CD4-positive, alpha-beta T cell treated with Interleukin-4 for 4 hours (primary cell): ENCODE data around the gene DLGAP1.
A peak's percentile ranks its signal among the peaks of the same experiment; 100 is the strongest.
"Not testable (repeated sequence)": the region's sequence is repeated elsewhere in the genome, so short reads cannot be mapped to it uniquely, and the experiment has no call there.

ENCODE experiments used
- DNase-seq: peaks from one replicate; pipeline ENCODE4 v3.0.0-alpha.2; 2020

DLGAP1 gene

DNA sequence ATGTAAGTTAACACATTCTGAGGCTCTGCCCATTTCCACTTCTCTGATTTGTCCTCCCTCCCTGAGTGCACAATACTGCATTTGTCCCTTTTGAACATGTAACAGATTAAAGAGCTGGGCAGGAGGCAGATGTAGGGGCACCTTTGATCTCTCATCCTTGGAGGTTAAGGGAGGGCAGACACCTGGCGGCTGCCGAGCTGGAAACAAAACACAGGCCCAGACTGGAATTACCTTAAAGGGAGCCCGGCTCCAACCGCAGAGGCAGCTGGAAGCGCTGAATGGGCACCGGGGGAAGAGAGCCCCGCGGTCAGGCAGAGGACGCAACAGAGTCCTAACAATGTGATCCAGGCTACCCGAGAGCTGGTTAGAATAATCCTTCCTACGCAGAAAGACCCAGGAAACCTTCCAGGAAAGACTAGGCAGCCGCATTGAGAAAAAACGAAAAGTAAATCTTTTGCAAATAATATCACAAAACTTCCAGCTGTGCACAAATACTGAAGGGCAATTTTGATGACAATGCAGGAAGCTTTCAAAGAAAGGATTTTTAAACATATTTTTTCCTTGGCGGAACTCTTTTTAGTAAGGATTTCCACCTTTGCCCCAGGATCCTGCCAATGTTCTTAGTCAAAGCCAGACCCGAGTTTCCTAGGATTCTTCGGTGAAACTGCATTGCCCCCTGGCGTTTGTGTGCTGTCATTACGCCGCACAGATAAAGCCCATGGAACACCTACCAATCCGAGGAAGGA, 789.2 kb downstream of the DLGAP1 start:
- DNase-seq: peak; percentile 78

DNA sequence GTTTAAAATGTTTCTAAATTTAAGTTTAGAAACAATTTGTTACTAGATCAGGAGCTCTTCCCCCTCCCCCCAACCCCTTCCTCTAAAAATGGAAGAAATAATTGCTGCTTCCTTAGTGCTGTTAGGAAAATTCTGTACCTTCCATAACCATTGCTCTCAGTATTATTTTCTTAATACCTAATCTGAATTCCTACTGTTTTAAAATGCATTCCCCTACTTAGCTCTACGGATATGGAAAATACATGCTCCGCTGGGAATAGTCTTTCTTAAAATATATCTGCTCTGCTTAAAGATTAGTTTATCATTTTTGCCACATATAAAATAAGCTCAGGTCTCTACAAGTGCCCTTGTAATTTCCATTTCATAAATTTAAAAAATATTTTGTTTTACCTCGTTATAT, 789.9 kb downstream of the DLGAP1 start:
- no peak for DNase-seq

DNA sequence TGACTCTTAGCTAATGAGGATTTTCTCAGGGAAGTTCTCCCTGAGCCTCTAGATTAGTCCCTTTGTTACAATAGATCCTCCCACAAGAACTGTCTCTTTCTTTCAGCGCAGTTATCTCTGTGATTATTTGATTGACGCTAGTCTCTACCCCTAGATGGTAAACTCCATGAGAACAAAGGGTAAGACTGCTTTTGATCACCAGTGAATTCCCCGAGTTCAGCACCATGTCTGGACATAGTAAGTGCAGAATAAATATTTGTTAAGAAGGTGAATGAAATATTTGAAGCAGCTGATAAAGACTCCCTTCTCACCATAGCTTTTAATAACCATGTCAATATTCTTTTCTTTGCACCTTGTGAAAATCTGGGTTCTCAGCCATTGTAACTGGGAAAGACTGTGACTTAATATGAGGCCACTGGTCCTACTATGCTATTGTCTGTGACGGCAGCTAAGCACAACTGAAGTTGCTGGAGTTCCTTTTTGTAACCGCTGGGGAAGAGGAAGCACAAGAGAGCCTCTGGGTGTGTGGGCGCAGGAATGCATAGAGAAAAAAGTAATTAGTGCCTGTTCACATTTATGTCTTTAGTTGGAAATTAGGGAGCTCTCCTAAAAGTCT, 790.4 kb downstream of the DLGAP1 start:
- no peak for DNase-seq

DNA sequence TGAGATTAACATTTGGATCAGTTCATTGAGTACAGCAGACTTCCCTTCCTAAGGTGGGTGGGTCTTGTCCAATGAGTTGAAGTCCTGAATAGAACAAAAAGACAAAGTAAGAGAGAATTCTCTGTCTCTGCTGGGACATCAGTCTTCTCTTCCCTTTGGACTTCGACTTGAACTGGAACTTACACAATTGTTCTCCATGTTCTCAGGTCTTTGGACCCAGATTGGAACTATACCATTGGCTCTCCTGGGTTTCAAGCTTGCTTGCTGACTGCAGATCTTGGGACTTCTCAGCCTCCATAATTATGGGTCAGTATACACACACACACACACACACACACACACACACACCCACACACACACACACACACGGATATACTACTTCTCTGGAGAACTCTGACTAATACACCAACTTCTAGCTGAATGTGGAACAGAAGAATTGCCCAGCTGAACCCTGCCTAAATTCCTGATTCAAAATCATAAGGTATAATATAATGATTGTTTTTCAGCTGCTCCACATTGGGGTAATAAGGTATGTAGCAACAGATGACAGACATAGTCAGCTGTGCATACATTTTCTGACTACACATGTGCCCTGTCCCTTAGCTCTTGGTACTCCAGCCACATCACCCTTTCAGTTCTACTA, 791.1 kb downstream of the DLGAP1 start:
- no peak for DNase-seq

DNA sequence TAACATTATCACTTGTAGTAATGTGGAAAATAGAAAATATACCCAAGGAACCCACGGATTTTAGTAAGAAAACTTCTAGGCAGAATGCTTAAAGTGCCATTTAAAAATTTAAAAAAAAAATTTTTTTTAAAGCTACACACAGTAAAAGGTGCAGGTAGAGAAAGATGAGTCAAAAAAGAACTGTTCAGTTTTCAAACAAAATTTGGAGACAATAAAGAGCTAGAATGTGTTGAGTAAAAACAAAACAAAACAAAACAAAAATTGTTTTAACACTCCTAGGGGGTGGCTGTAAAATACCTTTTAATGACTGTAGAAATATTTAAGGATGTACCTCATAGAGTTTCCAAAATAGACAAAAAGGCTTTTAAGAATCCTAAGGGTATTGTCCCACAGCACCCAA, 793.1 kb downstream of the DLGAP1 start:
- DNase-seq: no peak

DNA sequence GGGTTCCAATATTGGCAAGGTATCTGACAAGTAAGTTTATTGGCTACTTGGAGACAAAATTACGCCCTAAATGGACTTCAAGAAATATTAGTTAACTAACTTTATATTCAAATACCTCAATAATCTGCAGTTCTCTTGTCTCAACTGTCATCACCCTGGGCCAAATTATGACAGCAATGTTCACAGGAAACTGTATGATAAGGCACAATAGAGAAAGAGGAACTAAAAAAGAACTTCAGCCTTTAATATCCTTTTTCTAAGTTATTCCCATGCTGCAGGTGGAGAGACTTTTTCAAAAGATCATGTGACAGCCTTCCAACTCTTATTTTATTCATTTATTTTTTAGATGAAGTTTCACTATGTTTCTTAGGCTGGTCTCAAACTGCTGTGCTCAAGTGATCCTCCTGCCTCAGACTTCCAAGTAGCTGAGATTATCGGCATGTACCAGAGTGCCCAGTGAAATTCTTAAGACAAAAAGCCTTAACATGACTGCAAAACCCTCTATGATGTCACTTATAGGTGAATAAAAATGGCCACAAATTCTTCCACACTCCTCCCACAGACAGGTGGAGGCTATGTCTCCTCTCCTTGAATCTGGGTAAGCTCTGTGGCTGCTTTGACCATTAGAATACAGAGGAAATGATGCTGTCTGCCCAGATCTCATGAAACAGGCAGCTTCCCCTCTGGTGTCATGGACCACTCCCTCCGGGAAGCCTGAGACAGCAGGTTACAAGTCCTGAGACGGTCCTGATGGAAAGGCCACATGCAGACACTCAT, 794.2 kb downstream of the DLGAP1 start:
- DNase-seq: no peak

DNA sequence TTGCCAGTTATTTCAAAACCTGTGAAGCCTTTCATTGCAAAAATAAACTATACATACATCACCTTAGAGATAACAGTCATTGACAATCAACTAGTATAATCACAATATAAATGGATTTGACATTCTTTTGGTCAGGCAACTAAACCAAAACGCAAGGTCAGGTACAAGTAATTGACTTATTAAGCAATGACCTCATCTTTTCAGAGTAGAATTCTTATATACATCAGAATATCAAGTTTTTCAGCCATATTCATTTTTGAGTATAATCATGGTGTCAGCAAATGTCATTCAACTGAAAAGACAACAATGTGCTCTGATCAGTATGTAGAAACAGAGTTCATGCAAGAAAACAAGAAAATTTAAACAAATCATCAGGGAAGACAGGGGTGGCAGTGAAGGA, 796.6 kb downstream of the DLGAP1 start:
- DNase-seq: no peak

DNA sequence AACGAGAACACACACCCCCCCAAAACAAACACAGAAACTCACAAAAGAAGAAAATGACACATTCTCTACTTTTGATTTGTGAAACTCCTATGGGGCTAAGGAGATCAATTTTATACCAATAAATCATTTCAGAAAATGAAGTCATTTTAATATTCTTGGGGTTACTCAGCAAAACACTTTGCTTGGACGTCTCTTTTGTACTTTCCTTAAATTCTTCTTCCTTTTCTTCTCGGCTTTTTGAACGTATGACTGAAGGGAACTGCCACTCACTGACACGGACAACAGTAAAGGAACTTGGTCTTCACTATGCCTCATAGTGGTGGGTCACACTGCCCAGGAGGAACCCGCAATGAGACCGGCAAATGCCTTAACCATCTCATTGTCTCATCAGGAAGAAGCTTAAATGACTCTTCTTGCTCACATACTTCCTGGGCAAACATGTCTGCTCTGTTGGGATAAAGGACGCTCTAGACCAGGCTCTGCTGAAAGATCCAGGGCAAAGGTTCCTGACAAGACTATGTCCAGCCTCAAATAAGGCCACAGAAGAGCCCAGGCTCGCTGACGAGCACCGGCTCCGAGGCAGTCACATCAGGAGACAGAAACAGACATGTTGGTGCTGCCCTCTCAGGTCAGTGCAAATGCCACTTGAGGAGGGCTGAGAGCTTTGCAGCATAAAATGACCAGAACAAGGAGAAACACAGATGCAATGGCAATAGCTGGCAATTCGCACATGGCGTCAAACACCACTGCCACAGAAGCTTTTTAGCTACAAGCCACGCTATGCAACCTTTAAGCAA, 799.7 kb downstream of the DLGAP1 start:
- no peak for DNase-seq

DNA sequence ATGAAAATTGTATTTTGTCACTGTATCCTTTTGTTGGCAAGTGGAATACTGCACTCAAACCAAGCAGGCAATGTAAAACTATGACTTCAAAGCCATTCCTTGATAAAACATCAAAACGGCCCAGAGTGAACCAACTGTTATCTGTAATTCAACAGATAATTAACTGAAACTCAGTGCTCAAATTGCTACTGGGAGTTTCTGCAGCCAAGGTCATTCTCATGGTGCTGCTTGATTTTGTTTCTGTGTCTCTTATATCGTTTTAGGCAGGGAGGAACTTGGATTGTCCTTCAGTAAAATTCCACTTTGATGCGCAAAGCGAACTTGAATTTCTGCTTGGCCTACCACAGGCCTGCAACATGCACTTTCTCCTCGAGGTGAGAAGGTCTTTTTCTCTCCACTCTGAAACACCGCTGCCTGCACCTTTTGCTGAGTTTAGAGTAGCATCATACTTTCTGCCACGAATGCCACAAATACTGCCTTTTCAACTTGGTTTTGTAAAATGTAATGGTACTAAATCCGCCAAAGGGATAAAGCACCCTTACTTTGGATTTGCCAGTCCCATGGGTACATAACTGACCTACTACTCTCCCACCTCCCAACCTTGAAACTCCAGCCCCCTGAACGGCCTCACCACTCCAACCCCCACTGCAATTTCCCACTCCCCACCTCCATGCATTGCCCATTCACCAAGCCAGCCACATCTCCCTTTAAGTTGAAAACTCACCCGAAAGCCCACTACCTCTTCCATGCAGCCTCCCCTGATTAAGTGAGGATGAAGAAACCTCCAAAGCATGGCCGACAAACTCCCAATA, 800.5 kb downstream of the DLGAP1 start:
- no peak for DNase-seq

DNA sequence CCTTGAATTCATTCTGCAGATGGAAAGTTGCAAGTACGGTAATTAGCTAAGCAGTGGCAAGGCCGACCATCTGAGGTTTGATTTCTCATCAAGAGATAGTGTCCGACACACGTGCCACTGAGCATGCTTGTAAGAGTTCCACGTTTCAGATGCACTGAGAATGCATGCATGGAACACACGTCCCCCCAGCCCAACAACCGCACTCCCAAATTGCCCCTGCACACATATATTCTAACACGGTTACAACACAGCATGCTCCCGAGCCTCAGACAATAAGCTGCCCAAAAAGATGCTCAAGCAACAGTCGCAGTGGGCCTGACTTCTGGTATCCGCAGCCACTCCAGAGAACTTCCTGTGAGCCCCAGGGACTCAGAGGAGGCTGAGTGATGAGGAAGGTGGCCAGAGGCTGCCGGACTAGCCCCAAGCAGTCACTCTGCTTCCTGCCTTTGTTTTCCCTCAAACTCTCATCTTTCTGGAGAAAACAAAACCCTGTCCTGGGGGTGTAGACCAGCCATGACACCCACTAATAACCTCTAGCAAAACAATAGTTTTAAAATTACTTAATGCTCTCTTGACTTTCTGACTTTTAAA, 801.2 kb downstream of the DLGAP1 start:
- DNase-seq: no peak

DNA sequence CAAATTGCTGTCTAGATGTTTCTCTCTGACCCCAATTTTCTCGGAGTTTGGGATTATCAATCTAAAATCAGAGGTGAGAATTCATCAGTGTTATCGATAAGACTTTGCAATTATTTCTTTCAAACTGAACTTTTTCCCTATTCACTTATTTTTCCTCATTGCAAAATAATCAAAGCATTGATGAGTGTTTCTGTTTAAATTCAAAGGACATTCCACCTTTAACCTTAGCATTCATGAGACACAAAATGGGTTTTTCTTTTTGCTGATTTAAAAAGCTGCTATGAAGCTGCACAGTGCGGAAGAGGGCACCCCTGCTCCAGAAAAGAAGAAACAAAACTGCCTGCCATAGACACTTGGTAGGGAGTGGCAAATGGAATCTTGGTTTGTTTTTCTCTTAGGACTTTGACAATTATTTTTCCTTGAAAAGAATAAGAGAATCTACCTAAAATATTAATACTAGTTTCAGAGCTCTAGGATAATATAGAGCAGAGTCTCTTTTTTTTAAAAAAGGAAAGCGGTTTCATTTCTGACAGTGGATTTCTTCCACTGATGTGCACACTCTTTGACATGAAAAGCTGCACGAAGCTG, 801.8 kb downstream of the DLGAP1 start:
- DNase-seq: no peak

DNA sequence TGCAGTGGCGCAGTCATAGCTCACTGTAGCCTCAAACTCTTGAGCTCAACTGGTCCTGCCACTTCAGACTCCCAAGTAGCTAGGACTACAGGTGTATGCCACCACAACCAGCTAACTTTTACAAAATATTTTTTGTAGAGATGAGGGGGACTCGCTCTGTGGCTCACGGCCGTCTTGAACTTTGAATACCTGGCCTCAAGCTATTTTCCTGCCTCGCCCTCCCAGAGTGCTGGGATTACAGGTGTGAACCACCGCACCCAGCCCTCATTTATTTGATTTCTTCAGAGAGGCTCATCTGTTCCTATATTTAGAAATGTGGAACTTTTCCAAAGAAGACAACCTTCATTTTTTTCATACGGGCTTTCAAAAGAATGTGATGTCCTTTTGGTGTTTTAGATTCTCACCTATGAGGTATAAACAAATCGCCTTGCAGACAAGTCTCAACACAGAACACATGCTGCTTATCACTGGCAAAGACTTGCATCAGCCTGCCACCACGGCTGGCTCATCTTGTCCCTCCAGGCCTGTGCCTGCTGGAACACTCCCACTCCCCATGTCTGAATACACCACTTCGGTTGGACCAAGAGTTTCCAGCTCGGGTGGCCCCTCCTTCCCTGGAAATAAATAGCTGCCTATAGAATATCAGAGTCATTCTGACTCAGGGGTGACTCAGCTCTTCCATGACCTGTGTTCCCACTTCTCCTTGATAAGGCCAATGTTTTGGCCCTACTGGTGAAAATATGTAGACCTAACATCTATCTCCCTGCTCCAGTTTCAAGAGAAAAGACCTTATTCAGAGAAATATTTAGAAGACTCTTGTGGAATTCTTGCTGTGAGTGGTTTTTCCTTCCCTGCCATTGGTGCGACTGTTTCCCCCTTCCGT, 802.5 kb downstream of the DLGAP1 start:
- DNase-seq: no peak

DNA sequence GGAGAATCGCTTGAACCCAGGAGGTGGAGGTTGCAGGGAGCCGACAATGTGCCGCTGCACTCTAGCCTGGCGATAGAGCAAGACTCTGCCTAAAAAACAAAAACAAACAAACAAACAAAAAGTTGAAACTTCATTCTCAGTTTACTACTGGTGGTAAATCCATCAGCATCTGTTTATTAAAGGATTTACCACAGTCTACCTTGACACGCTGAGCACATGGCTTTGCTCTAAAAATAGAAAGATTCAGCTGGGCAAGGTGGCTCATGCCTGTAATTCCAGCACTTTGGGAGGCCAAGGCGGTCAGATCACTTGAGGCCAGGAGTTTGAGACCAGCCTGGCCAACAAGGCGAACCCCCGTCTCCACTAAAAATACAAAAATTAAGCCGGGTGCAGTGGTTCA, 803.8 kb downstream of the DLGAP1 start:
- no peak for DNase-seq

DNA sequence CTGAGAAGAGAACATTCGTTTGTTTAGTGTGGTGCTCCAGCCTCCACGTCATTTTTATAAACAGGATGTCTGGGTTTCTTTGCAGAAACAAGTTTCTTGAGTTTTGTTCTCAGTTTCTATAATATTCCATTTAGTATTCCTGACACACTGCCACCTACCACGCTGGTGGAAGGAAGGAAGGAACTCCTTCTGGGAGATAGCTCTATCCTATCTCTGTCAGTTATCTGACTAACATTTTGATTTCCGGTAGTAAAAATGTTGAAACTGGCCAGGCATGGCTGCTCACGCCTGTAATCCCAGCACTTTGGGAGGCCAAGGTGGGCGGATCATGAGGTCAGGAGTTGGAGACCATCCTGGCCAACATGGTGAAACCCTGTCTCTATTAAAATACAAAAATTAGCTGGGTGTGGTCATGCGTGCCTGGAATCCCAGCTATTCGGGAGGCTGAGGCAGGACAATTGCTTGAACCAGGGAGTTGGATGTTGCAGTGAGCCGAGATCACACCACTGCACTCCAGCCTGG, 804.5 kb downstream of the DLGAP1 start:
- DNase-seq: not testable (repeated sequence)

DNA sequence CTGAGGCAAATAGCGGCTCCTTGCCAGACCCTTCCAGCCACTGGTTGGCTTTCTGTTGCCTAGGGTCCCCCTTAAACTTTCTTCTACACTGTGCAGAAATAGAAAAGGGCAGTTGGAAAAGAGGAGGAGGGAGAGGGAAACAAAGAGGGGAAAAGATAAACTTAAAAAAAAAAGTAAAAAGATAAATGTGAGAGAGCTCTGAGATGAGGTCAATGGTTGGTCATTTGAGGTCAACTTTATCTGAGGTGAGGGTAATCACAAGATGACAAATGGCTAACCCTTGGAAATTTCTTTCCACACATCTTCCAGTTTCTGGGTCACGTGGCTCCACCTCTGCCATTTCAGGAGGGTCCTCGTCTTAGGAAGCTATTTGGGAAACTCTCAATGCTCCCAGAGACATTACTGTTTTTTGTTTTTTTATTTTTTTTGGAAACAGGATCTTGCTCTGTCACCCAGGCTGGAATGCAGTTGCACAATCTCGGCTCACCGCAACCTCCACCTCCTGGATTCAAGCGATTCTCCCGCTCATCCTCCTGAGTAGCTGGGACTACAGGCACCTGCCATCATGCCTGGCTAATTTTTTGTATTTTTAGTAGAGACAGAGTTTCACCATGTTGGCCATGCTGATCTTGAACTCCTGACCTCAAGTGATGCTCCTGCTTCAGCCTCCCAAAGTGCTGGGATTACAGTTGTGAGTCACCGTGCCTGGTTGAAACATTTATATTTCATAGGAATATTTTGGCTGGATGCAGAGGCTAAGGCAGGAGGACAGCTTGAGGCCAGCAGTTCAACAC, 805.3 kb downstream of the DLGAP1 start:
- DNase-seq: no peak

DNA sequence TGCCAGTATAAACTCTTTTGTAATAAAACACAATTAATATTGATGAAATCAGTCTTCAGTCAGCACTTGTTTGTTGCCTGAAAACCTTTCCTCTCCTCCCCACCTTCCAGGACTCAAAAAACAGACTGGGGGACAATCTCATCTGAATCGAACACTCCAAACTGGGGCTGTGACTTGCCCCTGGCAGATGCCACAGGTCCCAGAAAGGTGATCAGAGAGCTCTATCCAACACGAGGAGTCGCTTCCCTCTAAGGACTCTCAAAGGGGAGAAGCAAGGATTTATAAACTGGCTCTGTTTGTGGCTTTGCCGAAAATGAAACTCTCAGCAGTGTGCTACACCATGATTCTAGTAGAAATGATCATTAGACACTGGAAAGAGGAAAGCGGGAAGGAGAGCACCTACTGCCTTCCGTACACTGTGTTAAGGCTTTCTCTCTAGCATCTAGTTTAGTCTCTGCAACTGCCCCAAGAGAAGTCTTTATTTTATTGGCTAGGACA, 805.9 kb downstream of the DLGAP1 start:
- DNase-seq: no peak

DNA sequence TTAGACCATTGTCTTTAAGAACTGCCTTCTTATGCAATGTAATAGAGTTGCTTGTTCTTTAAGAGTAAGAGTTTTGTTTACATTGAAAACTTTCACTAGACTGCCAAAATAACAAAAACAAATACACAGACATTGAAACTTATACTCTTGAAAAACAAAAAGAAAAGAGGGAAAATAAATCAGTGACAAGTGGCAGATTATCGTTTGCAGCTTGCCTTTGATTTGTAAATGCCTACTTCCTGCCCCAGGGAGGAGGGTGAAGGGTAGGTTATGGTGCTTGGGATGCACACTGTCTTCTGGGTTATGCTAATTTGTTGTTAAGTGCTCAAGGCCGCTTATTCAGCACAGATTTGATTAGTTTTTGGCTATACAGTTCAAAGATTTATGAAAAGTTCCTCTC, 806.5 kb downstream of the DLGAP1 start:
- no peak for DNase-seq

DNA sequence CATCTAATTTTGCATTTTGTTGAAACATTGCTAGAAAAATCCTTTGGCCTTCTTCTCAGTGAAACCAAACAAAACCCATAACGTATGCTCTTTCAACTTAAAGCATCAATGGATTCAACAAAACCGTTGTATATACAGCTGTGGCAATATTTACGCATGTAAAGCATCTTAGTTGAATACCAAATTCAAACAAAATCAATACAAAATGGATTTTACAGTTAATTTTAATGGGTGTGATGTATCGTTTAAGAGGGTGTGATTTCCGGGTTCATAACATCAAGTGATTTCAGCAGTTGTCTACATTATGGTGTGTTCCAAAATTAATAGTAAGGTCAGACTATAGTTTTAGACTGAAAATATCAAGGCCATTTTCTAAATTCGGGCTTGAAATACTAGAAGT, 806.9 kb downstream of the DLGAP1 start:
- no peak for DNase-seq

DNA sequence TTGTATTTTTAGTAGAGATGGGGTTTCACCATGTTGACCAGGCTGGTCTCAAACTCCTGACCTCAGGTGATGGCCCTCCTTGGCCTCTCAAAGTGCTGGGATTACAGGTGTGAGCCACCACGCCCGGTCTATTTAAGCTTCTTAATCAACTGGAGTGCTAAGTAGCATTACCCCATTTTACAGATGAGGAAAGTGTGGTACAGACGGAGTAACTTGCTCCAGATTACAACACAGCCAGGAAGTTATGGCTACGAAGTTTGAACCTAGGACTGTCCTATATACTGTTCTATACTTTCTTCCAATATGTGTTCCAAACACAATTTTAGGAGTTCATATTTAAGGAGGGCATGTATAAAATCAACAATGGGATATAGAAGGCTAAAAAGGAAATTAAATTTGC, 807.5 kb downstream of the DLGAP1 start:
- no peak for DNase-seq
